B cell (primary cell): Measurements from ENCODE around the gene XAF1.

ENCODE experiments used
- EZH2 ChIP-seq: IDR thresholded peaks from 2 replicates; pipeline ENCODE4 v1.6.1; 2012; ENCODE audit warnings: borderline replicate concordance, low read depth, mild to moderate bottlenecking, moderate library complexity, low read length; ENCODE audit not compliant: insufficient read depth, poor library complexity, severe bottlenecking
- TF ChIP-seq, protein P1 (sequence below): fragments of 200-600 bp; IDR thresholded peaks from one replicate; pipeline ENCODE4 v1.8.0; 2022; ENCODE audit warnings: antibody characterized with exemption, mild to moderate bottlenecking

DNA sequence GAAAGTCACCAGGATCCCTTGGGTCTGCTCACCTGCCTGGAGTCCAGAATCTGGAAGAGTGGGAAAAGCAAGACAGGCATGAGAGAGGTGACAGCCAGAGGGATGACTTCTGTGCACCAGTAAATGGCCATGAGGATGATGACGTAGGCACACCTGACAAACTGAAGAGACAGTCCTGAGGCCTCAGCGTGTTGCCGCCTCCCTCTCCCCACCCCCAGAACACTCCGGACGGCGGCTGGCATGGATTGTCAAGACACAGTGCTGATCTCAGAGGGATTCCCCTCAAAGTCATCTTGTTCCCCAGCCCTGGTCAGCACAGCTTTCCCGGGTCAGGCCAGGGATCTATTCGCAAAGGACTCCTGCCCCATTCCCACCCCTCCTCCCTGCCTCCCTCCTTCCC, 48.9 kb upstream of the XAF1 start:
- TF ChIP-seq, protein P1, sequence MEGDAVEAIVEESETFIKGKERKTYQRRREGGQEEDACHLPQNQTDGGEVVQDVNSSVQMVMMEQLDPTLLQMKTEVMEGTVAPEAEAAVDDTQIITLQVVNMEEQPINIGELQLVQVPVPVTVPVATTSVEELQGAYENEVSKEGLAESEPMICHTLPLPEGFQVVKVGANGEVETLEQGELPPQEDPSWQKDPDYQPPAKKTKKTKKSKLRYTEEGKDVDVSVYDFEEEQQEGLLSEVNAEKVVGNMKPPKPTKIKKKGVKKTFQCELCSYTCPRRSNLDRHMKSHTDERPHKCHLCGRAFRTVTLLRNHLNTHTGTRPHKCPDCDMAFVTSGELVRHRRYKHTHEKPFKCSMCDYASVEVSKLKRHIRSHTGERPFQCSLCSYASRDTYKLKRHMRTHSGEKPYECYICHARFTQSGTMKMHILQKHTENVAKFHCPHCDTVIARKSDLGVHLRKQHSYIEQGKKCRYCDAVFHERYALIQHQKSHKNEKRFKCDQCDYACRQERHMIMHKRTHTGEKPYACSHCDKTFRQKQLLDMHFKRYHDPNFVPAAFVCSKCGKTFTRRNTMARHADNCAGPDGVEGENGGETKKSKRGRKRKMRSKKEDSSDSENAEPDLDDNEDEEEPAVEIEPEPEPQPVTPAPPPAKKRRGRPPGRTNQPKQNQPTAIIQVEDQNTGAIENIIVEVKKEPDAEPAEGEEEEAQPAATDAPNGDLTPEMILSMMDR, result no peak
- TF ChIP-seq EZH2, result no peak
